H9 (cell line): ENCODE measurements around the gene ZDHHC17. TPM values are rescaled to one million over a fixed set of nuclear protein-coding genes. Genes with fewer than 3 reads are reported as not detected.

Experiments
- DNase-seq: peaks from one replicate; pipeline ENCODE4 v3.0.0-alpha.2; 2017
- H2AFZ ChIP-seq: one replicate; pipeline ENCODE4 v1.6.1; 2013; ENCODE audit warnings: mild to moderate bottlenecking, low read length, control low read depth, moderate library complexity
- H2AK5ac ChIP-seq: 2 replicates; pipeline ENCODE4 v1.6.1; 2013; ENCODE audit warnings: low read length, control low read depth, mixed read lengths; ENCODE audit not compliant: insufficient read length
- H2BK120ac ChIP-seq: one replicate; pipeline ENCODE4 v1.6.1; 2013; ENCODE audit warnings: low read depth, mild to moderate bottlenecking, low read length, control low read depth, inconsistent platforms; ENCODE audit not compliant: poor library complexity, severe bottlenecking
- H2BK12ac ChIP-seq: 2 replicates; pipeline ENCODE4 v1.6.1; 2013; ENCODE audit warnings: low read length, control low read depth, mixed read lengths, low read depth; ENCODE audit not compliant: insufficient read length
- H2BK15ac ChIP-seq: 2 replicates; pipeline ENCODE4 v1.6.1; 2013; ENCODE audit warnings: low read depth, low read length, control low read depth
- H2BK20ac ChIP-seq: one replicate; pipeline ENCODE4 v1.6.1; 2013; ENCODE audit warnings: low read depth, mild to moderate bottlenecking, low read length, control low read depth, inconsistent platforms; ENCODE audit not compliant: poor library complexity, severe bottlenecking
- H2BK5ac ChIP-seq: 2 replicates; pipeline ENCODE4 v1.6.1; 2013; ENCODE audit warnings: low read length, control low read depth, mixed read lengths; ENCODE audit not compliant: insufficient read length
- H3K14ac ChIP-seq: 2 replicates; pipeline ENCODE4 v1.6.1; 2013; ENCODE audit warnings: low read length, control low read depth; ENCODE audit not compliant: insufficient read depth
- H3K18ac ChIP-seq: 2 replicates; pipeline ENCODE4 v1.6.1; 2013; ENCODE audit warnings: low read depth, mild to moderate bottlenecking, mixed read lengths, low read length, control low read depth; ENCODE audit not compliant: insufficient read length
- H3K23ac ChIP-seq: 2 replicates; pipeline ENCODE4 v1.6.1; 2013; ENCODE audit warnings: low read length, control low read depth, mixed read lengths, low read depth; ENCODE audit not compliant: insufficient read length
- H3K23me2 ChIP-seq: 2 replicates; pipeline ENCODE4 v1.6.1; 2013; ENCODE audit warnings: low read depth, mild to moderate bottlenecking, mixed read lengths, low read length, control low read depth; ENCODE audit not compliant: insufficient read length, poor library complexity, severe bottlenecking
- H3K27ac ChIP-seq: 2 replicates; pipeline ENCODE4 v1.5.1; 2013; ENCODE audit warnings: low read length, control low read depth, mixed read lengths, low read depth; ENCODE audit not compliant: insufficient read length
- H3K27me3 ChIP-seq: 2 replicates; pipeline ENCODE4 v1.6.1; 2013; ENCODE audit warnings: low read length, control low read depth, inconsistent platforms; ENCODE audit not compliant: insufficient read depth
- H3K4ac ChIP-seq: 2 replicates; pipeline ENCODE4 v1.6.1; 2013; ENCODE audit warnings: low read depth, mild to moderate bottlenecking, control low read depth, inconsistent platforms, low read length, moderate library complexity
- H3K4me1 ChIP-seq: 2 replicates; pipeline ENCODE4 v1.6.1; 2013; ENCODE audit warnings: low read length, control low read depth, inconsistent platforms; ENCODE audit not compliant: insufficient read depth
- H3K4me2 ChIP-seq: 2 replicates; pipeline ENCODE4 v1.6.1; 2013; ENCODE audit warnings: low read length, control low read depth, mixed read lengths; ENCODE audit not compliant: insufficient read length, insufficient read depth
- H3K56ac ChIP-seq: 2 replicates; pipeline ENCODE4 v1.6.1; 2013; ENCODE audit warnings: low read depth, mild to moderate bottlenecking, mixed read lengths, low read length, control low read depth; ENCODE audit not compliant: insufficient read length
- H3K79me1 ChIP-seq: 2 replicates; pipeline ENCODE4 v1.6.1; 2013; ENCODE audit warnings: low read depth, mild to moderate bottlenecking, moderate library complexity, low read length, control low read depth, inconsistent platforms; ENCODE audit not compliant: insufficient read depth, poor library complexity, severe bottlenecking
- H3K79me2 ChIP-seq: 2 replicates; pipeline ENCODE4 v1.6.1; 2013; ENCODE audit warnings: low read length, control low read depth, inconsistent platforms; ENCODE audit not compliant: insufficient read depth
- H3K9ac ChIP-seq: 2 replicates; pipeline ENCODE4 v1.6.1; 2013; ENCODE audit warnings: low read length, control low read depth, mixed read lengths; ENCODE audit not compliant: insufficient read length; ENCODE audit errors: extremely low read depth
- H3K9me3 ChIP-seq: one replicate; pipeline ENCODE4 v1.6.1; 2013; ENCODE audit warnings: low read depth, low read length, inconsistent platforms; ENCODE audit not compliant: control insufficient read depth
- H3T11ph ChIP-seq: one replicate; pipeline ENCODE4 v1.6.1; 2013; ENCODE audit warnings: mild to moderate bottlenecking, low read length, control low read depth, inconsistent platforms
- H4K20me1 ChIP-seq: one replicate; pipeline ENCODE4 v1.6.1; 2013; ENCODE audit not compliant: control insufficient read depth, insufficient read length, insufficient read depth
- H4K5ac ChIP-seq: 2 replicates; pipeline ENCODE4 v1.6.1; 2013; ENCODE audit warnings: low read depth, mild to moderate bottlenecking, mixed read lengths, low read length, control low read depth; ENCODE audit not compliant: insufficient read length
- H4K8ac ChIP-seq: replicated peaks from 2 replicates; pipeline ENCODE4 v1.6.1; 2013; ENCODE audit warnings: low read length, control low read depth, mixed read lengths, low read depth; ENCODE audit not compliant: insufficient read length
- H4K91ac ChIP-seq: 2 replicates; pipeline ENCODE4 v1.6.1; 2013; ENCODE audit warnings: low read depth, mild to moderate bottlenecking, moderate library complexity, mixed read lengths, low read length, control low read depth; ENCODE audit not compliant: insufficient read length
- H3K27ac Mint-ChIP-seq, 3 experiments: 2 replicates in 2 of 3; 3 replicates in 1 of 3; pipeline ENCODE4 v1.8.0; 2020 to 2021; ENCODE audit warnings: mixed read lengths in 3 of 3, mild to moderate bottlenecking in 1 of 3, moderate library complexity in 1 of 3
- H3K27me3 Mint-ChIP-seq: 2 replicates; pipeline ENCODE4 v1.8.0; 2021; ENCODE audit warnings: low read depth, mild to moderate bottlenecking, moderate library complexity, mixed read lengths
- H3K36me3 Mint-ChIP-seq, 3 experiments: 2 replicates in 2 of 3; 3 replicates in 1 of 3; pipeline ENCODE4 v1.8.0; 2020 to 2021; ENCODE audit warnings: low read depth in 3 of 3, mixed read lengths in 3 of 3; ENCODE audit not compliant: insufficient read depth in 1 of 3
- H3K4me1 Mint-ChIP-seq, 2 experiments: 2 replicates each; pipeline ENCODE4 v1.8.0; 2020; ENCODE audit warnings: mixed read lengths in 2 of 2
- H3K4me3 Mint-ChIP-seq, 2 experiments: 2 replicates in 1 of 2; 3 replicates in 1 of 2; pipeline ENCODE4 v1.8.0; 2020 to 2021; ENCODE audit warnings: mild to moderate bottlenecking in 2 of 2, mixed read lengths in 2 of 2, moderate library complexity in 1 of 2
- H3K9me3 Mint-ChIP-seq, 2 experiments: 2 replicates in 1 of 2; 3 replicates in 1 of 2; pipeline ENCODE4 v1.8.0; 2020; ENCODE audit warnings: mild to moderate bottlenecking in 2 of 2, mixed read lengths in 2 of 2, moderate library complexity in 1 of 2
- CTCF ChIP-seq: fragments of 200-600 bp; sonication (generic); conservative IDR thresholded peaks from 3 replicates; pipeline ENCODE4 v1.8.0; 2021; ENCODE audit warnings: antibody characterized with exemption, mild to moderate bottlenecking
- WGBS: extraction: QIAGEN DNeasy Blood & Tissue Kit; methylation state at CpG from one replicate; pipeline ENCODE4 v1.1.7; 2013; ENCODE audit warnings: missing lambda C conversion rate, low lambda C conversion rate, mixed read lengths; ENCODE audit not compliant: insufficient read length; ENCODE audit errors: extremely low coverage; 5-methylcytosine and 5-hydroxymethylcytosine counted together
- total RNA-seq: library from RNA; stranded (reverse); gene quantifications from 2 replicates; pipeline ENCODE4 v1.2.1, GENCODE V29; 2021

The ZDHHC17 gene
- total RNA-seq, 1 experiment from 2014 or later: 32.6 TPM

DNA sequence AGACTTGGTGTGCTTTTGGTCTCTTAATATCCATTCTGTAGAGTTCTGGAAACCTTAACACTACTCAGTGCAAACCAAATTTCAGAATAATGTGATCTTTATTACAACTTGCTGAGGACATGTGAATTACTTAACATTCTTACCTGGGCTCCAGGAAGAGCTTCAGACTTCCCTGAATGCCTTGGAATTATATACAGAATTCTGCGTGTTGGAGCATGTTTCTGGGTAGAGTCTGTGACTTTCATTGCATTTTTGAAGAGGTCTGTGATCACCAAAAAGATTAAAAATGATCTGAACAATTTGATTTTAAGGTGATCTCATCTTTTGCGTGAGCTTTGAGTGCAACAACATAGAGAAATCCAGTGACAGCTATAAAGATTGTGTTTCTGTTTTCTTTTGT lies 35.4 kb downstream of the ZDHHC17 start:
- H3K27me3 ChIP-seq: no peaks in the 10 kb centered on the region
- H3K9ac ChIP-seq: no peak overlapping the region
- H4K20me1 ChIP-seq: no peaks in the 10 kb centered on the region
- no peak for TF ChIP-seq CTCF
- H3K4ac ChIP-seq: no peak overlapping the region
- H3K23me2 ChIP-seq: no peaks in the 10 kb centered on the region
- no peak overlapping the region for H3K56ac ChIP-seq
- no peak overlapping the region for H2BK120ac ChIP-seq
- Mint-ChIP-seq H3K9me3 (peaks cover 12 to 13% of the 10 kb centered on the region in 2 experiments), H3K27ac (no peak overlapping the region), H3K4me1 (no peaks in the 10 kb centered on the region), H3K36me3 (peaks cover 36 to 47% (median 45%) of the 10 kb centered on the region in 3 experiments), H3K4me3 (no peak overlapping the region), H3K27me3 (no peaks in the 10 kb centered on the region)
- no peak overlapping the region for H4K8ac ChIP-seq
- H2BK12ac ChIP-seq: no peak overlapping the region
- no peak overlapping the region for H2AFZ ChIP-seq
- no peak overlapping the region for H3K18ac ChIP-seq
- no peak overlapping the region for H2BK15ac ChIP-seq
- no peaks in the 10 kb centered on the region for H3K4me1 ChIP-seq
- H3K9me3 ChIP-seq: no peaks in the 10 kb centered on the region
- no CpG with 5 or more reads among the region's 2 CpGs for WGBS
- no peak overlapping the region for H3K14ac ChIP-seq
- no peak overlapping the region for H3K27ac ChIP-seq
- H2AK5ac ChIP-seq: no peak overlapping the region
- H3T11ph ChIP-seq: no peak overlapping the region
- H3K23ac ChIP-seq: no peak overlapping the region
- H4K5ac ChIP-seq: no peak overlapping the region
- H2BK20ac ChIP-seq: no peak overlapping the region
- H3K79me1 ChIP-seq: no peaks in the 10 kb centered on the region
- H2BK5ac ChIP-seq: no peak overlapping the region
- H3K79me2 ChIP-seq: no peaks in the 10 kb centered on the region; the same call in 1 of the 2 replicates
- DNase-seq: no peak
- H4K91ac ChIP-seq: no peak overlapping the region
- no peak overlapping the region for H3K4me2 ChIP-seq
